ENCODE data around the gene ME1. TPM values are rescaled to one million over a fixed set of nuclear protein-coding genes. Genes with fewer than 3 reads are reported as not detected.
A peak's percentile ranks its signal among the peaks of the same experiment; 100 is the strongest.
"Not testable (repeated sequence)": the region's sequence is repeated elsewhere in the genome, so short reads cannot be mapped to it uniquely, and the experiment has no call there.

ME1 gene
- total RNA-seq, 1 experiment from 2014 or later: 18.9 TPM

DNA sequence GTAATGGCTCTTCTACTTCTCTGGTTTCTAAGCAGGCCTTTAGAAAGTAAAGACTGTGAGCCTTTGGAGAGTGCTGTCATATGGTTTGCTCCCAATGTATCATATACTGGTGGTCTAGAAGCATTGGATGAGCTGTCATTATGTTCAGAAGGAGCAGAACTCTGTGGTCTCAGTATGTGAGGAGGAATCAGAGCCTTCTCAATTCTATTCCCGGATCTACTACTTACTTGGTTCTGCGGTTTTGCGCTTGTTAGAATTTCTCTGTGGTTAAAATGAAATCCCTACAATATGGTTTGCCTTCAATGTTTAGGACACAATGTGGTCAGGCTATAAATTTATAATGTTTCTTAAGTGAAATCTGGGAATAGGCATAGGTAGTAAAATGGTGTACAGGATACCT is 173.1 kb downstream of the ME1 start:
- DNase-seq (ENCODE audit: low read depth): peak; percentile 84

DNA sequence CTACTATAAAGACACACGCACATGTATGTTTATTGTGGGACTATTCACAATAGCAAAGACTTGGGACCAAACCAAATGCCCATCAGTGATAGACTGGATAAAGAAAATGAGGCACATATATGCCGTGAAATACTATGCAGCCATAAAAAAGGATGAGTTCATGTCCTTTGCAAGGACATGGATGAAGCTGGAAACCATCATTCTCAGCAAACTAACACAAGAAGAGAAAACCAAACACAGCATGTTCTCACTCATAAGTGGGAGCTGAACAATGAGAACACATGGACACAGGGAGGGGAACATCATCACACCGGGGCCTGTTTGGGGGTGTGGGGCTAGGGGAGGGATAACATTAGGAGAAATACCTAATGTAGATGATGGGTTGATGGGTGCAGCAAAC is 174.1 kb downstream of the ME1 start:
- not testable (repeated sequence) for DNase-seq (ENCODE audit: low read depth)

DNA sequence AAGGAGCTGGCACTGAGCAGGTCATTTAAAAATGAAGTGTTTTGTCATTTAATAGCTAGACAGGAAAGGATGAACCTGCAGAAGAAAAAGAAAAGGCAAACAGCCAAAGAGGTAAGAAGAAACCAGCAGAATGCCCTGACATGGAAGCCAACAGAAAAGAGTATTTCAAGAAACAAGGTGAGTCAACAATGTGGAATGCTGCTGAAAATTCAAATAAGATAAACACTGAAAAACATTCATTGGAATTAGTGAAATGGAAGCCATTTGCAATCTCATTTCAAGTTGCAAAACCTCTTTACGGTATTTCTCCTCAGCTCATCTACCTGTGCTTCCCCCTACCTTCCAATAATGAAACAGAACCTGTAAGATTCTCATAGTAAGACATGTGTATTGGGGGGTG is 178.1 kb downstream of the ME1 start:
- peak; percentile 61 for DNase-seq (ENCODE audit: low read depth)

DNA sequence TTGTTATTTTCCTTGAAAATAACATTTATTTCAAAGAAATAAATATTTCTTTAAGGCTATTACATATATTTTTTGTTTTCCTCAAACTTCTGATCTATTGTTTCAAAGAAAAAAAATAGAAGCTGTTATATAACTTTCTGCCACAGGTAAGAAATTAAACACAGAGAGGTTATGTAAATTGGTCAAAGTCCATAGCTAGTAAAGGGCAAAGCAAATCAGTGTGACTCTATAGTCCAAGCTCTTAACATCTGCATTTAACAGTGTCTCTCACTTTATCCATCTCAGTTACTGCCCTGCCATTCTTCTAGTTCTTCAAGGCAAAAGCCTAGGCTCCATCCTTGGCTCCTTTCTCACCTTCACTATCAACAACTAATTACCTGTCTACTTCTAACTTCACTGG is 180.6 kb downstream of the ME1 start:
- no peak for DNase-seq (ENCODE audit: low read depth)

DNA sequence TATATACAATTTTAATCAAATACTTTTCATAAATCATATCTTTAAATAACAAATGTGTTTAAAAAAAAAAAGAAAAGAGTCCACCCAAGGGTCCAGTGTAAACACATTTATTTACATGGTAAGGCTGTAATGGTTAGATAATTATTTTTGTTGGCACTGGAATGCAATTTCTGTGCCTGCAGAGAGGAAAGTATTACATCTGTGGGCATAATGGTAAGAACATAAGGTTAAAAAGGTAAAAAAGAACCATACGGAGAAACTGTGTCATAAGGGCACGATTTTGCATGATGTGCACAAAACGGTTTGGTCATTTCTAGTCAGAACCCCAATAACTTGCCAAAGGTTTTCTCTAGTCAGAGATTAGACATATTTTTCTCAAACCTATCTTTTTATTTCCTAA is 183.4 kb downstream of the ME1 start:
- DNase-seq (ENCODE audit: low read depth): no peak

DNA sequence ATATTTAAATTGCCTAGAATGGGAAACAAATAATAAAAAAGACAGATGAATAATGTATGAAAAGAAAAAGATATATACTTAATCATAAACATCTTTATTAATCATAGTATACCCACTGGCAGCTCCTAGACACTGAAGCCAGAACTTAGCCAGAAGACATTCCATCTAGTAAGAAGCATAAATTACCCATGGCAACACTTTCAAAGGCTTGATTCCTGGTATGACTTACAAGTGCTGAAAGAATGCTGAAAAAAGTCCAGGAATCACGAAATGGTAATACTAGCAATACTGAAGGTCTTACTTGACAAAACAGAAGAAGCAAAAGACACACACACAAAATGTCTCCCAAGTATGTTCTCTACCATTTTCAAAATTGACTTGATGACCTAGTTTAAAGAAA is 199.7 kb downstream of the ME1 start:
- DNase-seq (ENCODE audit: low read depth): no peak

DNA sequence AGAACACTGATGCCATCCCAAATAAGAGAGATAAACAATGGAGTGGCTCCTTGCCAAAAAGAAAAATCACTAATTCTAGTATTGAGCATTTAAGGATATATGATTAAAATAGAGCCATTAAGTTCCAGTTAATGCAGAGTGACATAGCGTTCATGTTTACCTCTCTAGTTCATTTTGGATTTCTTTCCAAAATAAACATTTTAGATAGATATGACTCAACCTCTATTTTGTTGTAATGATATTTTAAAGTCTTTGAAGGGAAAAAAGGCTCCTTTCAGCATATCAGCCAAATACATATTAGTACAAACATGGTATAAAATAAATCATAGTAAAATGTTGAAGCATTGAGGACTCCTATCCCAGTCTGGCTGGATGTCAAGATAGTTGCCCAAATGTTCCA is 204.3 kb downstream of the ME1 start:
- DNase-seq (ENCODE audit: low read depth): no peak

DNA sequence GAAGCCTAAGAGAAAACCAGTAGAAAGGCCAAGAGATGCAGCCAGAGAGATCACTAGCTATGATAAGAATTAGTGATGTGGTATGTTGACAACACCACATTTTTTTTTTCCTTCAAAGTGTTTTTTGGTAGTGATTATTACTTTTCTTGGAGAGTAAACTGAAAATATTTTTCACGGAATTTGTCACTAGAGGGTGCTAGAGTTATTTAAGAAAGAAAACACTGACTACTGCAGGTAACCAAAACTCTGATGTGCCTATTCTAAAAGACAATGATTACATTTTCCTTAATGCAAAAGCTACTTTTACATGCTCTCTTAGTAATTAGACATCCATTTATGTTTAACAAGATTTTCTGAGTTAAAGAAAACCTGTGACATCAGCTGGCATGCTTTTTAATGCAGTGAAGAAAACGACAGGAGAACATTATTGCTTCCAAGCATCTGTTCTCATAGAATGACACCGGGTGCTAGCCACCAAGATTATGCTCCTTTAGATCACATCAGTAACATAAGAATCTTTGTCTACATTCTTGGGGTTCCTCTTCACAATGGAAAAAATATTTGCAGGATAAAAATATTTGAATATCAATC is 208.9 kb downstream of the ME1 start:
- DNase-seq (ENCODE audit: low read depth): peak; percentile 50

DNA sequence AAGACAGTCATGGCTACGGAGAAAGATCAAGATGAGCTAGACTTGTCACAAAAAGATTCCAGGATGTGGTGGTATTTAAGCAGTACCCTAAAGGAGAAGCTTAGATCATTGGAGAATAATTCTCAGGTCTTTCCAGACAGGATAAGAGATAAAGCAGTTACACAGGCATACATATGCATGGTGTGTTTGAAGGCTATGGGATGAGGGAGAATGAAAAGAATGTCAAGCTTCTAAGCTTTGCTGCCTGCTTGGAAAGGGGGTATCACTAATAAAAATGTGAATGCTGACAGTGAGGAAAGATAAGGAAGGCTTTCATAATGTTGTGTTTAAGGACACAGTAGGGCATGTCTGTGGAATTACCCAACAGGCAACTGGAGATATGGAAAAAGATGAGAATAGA is 209.6 kb downstream of the ME1 start:
- no peak for DNase-seq (ENCODE audit: low read depth)

DNA sequence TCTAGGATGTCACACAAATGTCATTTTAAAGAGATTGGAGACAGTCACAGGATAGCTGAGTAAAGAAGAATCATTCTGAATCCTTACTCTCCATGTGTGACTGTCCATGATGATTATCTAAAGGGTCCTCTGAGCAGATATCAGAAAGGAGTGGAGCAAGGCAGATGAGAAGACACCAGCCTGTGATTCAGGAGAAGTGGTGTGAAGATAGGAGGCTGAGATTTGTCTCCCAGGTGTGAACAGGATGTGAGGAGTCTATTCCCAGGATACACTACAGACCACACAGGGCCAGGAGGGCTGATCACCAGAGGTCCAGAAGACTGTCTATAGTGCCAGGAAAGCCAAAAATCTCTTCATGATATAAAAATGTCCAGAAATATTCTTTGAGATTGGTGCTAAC is 210.7 kb downstream of the ME1 start:
- no peak for DNase-seq (ENCODE audit: low read depth)

DNA sequence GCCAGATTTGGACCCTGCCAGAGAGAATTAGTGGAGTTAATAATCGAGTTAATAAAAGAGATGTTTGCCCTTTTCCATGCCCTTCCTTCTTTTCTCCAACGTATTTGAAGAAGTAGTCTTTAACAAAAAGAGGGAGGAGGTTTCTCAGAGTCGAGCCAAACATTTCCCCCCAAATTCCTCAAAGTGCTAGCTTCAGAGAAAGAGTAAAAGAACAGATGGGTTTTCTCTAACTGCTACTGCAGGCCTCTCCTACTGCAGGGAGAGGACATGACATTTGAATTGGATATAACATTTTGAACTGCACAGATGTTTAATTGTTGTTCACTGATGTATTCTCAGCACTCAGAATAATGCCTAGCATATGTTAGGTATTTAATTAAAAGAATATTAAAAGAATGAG is 212.2 kb downstream of the ME1 start:
- DNase-seq (ENCODE audit: low read depth): no peak

DNA sequence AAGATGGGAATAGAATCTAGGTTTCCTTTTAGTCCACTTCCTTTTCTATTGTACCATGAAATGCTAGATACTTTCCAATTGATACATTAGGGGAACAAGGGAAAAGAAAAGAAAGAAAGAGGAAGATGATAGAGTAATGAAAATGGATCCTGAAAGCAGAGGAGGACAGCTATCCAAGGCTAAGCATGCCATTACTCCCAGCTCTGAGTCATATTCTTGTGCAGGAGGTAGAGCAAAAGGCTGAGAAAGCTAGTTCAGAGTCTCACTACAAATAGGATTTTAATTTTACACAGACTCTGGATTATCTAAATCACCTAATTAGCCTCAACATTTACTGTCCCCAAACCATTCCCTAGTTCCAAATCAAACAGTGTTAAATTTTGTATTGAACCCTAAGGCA is 214.0 kb downstream of the ME1 start:
- DNase-seq (ENCODE audit: low read depth): no peak

DNA sequence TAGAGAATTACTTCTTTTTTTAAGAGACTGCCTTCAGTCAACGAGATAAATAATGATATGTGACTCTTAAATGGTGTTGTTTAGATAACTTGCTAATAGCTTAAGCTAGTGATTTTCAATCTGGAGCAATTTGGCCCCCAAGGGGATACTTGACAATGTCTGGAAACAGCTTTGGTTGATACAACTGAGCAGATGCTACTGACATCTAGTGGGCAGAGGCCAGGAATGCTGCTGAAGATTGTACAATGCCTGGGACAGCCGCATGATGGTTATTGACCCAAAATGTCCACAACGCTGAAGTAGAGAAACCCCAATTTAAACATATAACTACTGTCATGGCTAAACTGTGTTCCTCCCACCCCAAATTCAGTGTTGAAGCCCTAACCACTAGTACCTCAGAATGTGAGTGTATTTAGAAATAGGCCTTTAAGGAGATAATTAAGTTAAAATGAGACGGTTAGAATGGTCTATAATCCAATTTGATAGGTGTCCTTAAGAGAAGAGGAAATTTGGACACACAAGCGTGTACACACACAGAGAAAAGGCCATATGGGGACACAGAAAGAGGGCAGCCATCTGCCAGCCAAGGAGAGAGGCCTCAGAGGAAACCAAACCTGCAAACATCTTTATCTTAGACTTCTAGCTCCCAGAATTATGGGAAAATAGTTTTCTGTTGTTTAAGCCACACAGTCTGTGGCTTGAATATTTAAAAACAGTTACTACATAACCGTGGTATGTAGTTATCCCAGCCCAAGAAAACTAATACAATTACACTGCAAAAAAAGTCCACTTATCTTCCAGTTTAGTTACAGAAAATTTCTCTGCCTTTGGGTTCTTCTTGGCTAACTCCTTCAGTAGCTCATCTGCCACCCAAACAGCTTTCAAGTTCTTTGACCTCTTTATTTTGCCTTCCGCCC is 215.5 kb downstream of the ME1 start:
- peak; percentile 73 for DNase-seq (ENCODE audit: low read depth)

DNA sequence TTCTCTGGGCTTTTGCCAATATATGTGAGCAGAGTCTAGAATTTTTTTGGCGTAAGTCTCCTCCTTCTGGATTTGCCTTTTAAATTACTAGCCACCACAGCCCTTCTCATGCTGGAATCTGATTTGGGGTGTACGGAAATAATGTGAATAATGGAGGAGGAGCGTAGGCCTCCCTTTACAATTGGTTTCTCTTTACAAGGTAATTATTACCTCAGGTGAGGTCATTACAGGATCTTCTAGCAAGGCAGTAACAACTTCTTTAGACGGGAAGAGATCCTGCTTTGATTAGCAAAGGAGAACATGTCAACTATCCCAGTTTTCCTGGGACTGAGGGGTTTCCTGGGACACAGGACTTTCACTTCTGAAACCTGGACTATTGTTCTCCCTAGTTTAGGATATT is 228.8 kb downstream of the ME1 start:
- no peak for DNase-seq (ENCODE audit: low read depth)

DNA sequence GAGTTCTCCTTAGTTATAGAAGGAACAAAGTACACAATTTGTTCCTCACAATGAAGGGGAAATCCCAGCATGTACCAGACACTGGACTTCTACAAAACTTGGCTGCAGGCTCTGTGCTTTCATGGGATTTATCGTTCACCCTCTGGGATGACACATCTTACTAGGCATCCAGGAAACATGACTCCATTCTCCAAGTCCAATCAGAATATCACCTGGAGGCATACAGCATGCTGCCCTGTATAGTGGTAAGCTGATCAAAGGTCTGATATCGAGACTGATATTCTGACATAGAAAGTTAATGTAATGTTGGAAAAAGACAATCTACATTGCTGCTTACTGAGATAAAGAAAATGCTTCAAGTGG is 231.0 kb downstream of the ME1 start:
- peak; percentile 85 for DNase-seq (ENCODE audit: low read depth)

DNA sequence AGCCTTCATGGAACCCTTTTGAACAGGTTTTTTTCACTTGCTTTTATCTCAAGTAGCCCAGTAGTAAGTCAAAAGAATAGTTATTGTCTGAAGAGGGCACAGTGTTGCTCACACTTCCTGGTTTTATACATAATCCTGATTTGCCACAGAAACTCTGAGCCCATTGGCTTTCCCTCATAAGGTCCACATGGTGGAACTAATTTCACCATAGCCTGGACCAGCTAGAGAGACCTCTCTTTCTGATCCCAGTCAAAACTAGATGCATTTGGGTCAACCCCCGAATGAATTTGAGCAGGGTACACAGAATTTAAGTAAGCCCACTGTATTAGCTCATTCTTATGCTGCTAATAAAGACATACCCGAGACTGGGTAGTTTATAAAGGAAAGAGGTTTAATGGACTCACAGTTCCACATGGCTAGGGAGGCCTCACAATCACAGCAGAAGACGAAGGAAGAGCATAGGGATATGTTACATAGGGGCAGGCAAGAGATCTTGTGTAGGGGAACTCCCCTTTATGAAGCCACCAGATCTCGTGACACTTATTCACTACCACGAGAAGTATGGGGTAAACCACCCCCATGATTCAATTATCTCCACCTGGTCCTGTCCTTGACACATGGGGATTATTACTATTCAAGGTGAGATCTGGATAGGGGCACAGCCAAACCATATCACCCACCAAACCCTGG is 231.5 kb downstream of the ME1 start:
- no peak for DNase-seq (ENCODE audit: low read depth)

DNA sequence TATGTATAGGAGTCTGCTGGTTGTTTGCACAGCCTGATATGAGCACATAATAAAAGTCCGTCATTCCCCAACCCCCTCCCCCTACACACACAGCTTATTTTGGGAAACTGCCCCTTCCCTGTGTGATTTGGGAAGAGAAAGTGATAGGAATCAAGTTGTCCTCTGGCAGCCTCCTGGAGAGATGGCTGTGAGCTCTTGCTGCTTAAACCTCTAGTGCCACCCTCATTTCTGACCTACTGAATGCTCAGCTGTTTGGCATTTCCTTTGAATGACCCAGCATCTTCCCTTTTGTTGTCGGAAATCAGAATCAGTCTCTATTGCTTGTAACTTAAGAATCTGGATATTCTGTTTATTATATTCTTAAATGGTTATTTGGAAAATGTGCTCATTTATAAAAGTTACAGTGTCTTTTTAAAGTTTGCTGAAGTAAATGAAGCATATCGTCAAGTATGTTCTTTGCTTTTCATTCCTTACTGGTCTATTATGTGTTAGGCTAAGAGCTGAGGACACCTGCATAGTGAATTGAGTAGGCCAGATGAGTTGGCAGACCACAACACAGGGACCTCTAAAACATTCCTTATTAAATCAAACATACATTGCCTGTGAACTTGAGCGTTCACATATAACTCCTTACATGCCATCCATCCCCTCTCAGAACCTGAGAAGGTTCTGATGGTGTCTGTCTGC is 232.2 kb downstream of the ME1 start:
- DNase-seq (ENCODE audit: low read depth): no peak

DNA sequence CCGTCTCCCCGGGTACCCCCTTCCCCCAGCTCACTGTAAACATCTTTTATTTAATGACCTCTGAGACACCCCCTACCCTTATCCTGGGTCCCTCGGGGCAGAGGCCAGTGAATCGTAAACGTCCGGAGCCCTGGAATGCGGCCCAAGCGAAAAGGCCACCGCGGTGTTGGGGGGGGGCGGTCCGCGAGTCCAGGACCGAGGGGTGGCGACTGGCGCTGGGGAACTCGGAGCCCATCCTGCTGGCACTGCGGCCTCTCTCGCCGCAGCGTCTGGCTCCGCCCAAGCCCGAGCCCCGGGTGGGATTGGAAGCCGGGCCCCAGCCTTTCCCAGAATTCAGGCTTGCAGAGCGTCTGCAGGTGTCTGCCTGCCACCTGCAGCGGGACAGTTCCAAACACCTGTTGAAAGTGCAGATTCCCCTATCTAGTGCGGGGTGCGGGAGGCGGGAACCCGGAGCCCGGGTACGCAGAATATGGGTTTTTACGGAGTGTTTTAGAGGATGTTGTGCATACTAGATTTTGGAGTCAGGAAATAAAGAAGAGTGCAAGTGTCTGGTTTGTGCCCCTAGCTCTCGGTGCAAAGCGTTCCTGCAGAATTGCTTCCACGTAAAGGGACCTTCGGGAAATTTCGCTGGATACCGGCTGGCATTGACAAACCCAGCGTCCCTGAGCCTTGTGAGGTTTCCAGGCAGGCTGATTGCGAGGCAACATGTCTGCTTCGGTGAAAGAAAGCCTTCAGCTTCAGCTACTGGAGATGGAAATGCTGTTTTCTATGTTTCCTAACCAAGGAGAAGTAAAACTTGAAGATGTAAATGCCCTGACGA is 236.9 kb downstream of the ME1 start:
- peak; percentile 43 for DNase-seq (ENCODE audit: low read depth)

DNA sequence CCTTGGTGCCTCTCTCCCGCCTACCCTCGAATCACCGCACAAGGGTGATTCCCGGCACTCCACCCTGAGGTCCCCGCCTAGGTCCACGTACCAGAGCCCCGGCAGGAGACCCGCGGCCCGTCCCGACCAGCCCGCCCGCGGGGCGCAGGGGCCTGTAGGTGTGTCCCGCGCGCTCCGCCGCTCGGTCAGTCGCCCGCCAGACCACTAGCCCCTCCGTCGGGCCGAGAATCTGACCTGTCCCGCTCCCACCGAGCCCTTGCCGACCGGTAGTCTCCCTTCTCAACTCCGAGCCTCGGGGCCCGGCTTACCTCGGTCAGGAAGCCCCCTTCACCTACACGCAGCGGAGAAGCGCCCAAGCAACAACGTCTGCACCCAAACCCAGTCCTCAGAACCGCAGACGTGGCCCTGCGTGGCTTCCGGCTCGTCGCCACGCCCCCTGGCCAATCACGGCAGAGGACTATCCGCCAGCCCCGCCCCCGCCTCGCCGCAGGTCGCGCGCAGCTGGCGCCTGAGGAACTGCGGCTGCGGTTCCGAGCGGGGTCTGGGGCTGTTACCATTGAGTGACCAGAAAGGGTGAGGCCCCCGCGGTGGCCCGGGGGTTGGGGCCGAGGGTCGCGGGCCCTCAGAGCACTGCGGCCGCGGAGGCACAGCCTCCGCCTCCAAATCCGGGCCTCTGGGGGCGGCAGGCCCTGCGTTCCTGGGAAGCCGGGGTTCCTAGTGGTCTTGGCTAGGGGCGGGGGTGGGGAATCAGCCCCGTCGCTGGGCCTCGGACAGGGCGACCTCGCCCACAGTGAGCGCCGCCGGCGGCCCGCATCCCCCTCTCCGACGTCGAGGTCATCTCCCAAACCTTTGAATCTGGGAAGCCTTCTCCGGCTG is 237.7 kb downstream of the ME1 start, which contains the start of the genes PGM3 and RWDD2A:
Gene PGM3 (minus strand): TSS at position 395 of the 876 bp plus-strand sequence. CDS start 2,253 bp downstream, outside the sequence.
Gene RWDD2A (plus strand): TSS at position 487 of the 876 bp plus-strand sequence. CDS start 1,095 bp downstream, outside the sequence.
- peak; percentile 85 for DNase-seq (ENCODE audit: low read depth)

DNA sequence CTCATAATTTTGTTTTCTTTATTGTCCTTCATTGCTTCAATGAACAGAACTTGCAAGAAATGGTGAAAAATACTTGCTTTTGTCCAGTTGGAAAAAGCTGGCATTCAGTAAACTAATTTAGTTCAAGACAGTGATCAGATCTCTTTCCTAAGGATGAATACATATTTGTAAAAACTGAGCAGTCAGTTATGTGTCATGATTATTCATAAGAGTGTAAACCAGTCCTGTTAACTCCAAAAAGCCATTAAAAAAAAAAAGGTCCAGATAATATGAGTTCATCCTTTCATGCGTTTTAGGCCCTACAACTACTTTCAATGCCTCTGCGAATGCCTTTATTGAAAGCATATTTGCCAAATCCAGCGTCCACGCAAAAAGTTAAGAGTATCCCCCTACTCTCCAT is 238.4 kb downstream of the ME1 start:
- no peak for DNase-seq (ENCODE audit: low read depth)

Data from RPMI7951 (cell line).